HUES6 (cell line): Measurements from ENCODE around the gene IGDCC3.

Experiments
- H3K27ac ChIP-seq: 2 replicates; pipeline ENCODE4 v1.7.0; 2013; ENCODE audit warnings: low read depth, mild to moderate bottlenecking, low read length, inconsistent platforms
- H3K27me3 ChIP-seq: 2 replicates; pipeline ENCODE4 v1.6.1; 2013; ENCODE audit warnings: low read length; ENCODE audit not compliant: control insufficient read depth, insufficient read depth
- H3K36me3 ChIP-seq: 2 replicates; pipeline ENCODE4 v1.6.1; 2013; ENCODE audit warnings: low read length; ENCODE audit not compliant: control insufficient read depth, insufficient read depth
- H3K4me1 ChIP-seq: 2 replicates; pipeline ENCODE4 v1.6.1; 2013; ENCODE audit warnings: low read length; ENCODE audit not compliant: control insufficient read depth, insufficient read depth
- H3K4me3 ChIP-seq: 2 replicates; pipeline ENCODE4 v1.5.1; 2013; ENCODE audit warnings: low read depth, low read length
- H3K9ac ChIP-seq: one replicate; pipeline ENCODE4 v1.6.1; 2013; ENCODE audit warnings: mild to moderate bottlenecking, low read length
- H3K9me3 ChIP-seq: 2 replicates; pipeline ENCODE4 v1.6.1; 2013; ENCODE audit warnings: low read depth, low read length; ENCODE audit not compliant: control insufficient read depth, insufficient read depth

IGDCC3 gene

DNA sequence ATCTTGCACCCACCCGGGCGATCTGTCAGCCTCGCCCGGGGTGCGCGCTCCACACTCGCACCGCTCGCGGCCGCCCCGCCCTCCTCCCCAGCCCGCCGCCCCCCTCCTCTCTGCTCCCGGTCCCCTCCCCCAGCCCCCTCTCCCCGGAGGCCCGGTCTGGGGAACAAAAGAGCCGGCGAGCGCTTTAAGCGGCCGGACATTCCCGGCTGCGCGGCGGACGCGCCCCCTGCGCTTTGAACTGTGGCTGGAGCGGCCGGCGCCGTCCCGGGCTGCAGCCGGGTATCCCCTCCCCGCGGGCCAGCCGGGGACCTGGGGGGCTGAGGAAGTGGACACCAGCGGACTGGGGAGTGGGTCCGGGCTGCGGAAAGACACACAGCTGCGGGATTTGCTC lies at the start of gene IGDCC3:
Gene IGDCC3 (minus strand): TSS at position 27 of the 391 bp plus-strand sequence. CDS start 214 bp downstream, outside the sequence.
- Histone ChIP-seq H3K27ac (peak within 1 kb of the TSS; percentile 88; the same call in 1 of the 2 replicates), H3K27me3 (peaks cover 17% of the 10 kb centered on the region; the same call in 1 of the 2 replicates), H3K4me1 (peaks cover 39% of the 10 kb centered on the region), H3K9ac (peak within 1 kb of the TSS; percentile 94), H3K9me3 (no peaks in the 10 kb centered on the region), H3K4me3 (peak within 1 kb of the TSS; percentile 86), H3K36me3 (peaks cover 18% of the 10 kb centered on the region)

DNA sequence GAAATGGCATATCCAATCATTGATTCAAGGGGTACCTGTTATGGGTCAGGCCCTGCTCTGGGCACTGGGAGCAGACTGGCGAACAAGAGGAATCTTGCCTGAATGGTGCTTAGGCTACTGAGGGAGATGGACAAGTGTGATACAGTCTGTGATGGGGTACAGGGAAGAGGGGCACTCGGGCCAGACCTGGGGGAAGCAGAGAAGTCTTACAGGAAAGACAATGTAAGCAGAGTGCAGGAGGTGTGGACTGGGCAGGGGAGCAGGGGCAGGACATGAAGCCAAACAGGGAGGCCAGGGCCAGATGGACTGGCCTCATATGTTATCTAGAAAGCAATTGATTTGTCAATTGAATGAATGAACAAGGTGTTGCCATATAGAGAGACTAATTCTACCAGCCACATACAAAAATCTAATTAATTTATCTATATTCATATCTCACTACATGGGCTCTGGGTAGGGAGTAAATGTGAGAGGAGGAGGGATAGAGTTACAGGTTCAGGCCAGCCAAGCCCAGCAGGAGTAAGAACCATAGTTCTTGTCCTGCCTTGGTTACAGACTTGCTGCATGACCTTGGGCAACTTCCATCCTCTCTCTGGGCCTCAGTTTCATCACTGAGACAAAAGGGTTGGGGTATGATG lies 48.5 kb upstream of the IGDCC3 start:
- H3K36me3 ChIP-seq: no peaks in the 10 kb centered on the region
- no peak overlapping the region for H3K4me3 ChIP-seq
- H3K27ac ChIP-seq: no peak overlapping the region
- H3K27me3 ChIP-seq: peaks cover 15% of the 10 kb centered on the region; the same call in 1 of the 2 replicates
- peaks cover 19% of the 10 kb centered on the region for H3K4me1 ChIP-seq
- no peak overlapping the region for H3K9ac ChIP-seq
- H3K9me3 ChIP-seq: no peaks in the 10 kb centered on the region

DNA sequence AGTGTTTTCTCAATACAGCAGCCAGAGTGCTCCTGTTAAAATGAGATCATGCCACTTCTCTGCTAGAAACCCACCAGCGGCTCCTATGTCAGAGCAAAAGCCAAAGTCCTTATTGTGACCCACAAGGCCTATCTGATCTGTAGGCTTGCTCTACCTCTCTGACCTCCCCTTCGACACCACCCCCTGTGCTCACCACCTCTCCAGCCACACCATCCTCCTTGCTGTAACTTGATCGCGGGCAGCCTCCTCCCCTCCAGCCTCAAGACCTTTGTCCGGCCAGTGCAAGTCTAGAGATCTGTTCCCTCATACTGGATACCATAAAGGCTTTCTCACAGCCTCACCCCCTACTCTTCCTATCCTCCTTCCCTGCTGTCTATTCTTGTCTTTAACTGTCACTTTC lies 46.9 kb upstream of the IGDCC3 start:
- no peak overlapping the region for H3K4me3 ChIP-seq
- H3K36me3 ChIP-seq: no peaks in the 10 kb centered on the region
- no peak overlapping the region for H3K27ac ChIP-seq
- peaks cover 35% of the 10 kb centered on the region for H3K4me1 ChIP-seq
- H3K27me3 ChIP-seq: peaks cover 15% of the 10 kb centered on the region; the same call in 1 of the 2 replicates
- no peaks in the 10 kb centered on the region for H3K9me3 ChIP-seq
- H3K9ac ChIP-seq: no peak overlapping the region

DNA sequence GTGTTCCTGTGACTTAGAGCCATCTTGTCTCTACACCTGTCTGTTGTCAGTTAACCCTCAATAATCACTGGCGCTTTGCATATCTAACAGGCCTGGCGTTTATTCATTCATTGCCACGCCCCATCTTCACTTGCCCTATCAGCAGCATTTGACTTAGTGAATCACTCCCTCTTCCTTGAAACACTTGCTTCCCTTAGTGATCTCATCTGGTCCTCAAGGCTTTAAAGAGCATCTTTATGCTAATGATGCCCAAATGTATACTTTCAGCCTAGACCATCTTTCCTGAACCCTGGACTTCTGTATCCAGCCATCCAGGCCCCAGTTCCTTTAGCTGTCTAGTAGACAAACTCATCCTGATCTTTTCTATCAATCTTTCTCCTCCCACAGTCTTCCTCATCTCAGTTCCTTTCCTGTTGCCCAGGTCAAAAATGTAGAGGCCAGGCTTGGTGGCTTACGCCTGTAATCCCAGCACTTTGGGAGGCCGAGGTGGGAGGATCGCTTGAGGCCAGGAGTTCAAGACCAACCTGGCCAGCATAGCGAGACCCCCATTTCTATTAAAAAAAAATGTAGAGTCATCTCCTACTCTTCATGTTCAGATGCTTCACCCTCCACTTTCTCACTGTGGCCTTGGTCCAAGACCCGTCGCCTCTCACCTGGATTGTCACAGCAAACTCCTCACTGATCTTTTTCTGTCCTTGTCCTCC lies 46.3 kb upstream of the IGDCC3 start:
- Histone ChIP-seq H3K27ac (no peak overlapping the region), H3K4me3 (peak overlapping the region; percentile 74; the same call in 1 of the 2 replicates), H3K27me3 (peaks cover 15% of the 10 kb centered on the region; the same call in 1 of the 2 replicates), H3K9ac (no peak overlapping the region), H3K36me3 (no peaks in the 10 kb centered on the region), H3K9me3 (no peaks in the 10 kb centered on the region), H3K4me1 (peaks cover 40% of the 10 kb centered on the region)

DNA sequence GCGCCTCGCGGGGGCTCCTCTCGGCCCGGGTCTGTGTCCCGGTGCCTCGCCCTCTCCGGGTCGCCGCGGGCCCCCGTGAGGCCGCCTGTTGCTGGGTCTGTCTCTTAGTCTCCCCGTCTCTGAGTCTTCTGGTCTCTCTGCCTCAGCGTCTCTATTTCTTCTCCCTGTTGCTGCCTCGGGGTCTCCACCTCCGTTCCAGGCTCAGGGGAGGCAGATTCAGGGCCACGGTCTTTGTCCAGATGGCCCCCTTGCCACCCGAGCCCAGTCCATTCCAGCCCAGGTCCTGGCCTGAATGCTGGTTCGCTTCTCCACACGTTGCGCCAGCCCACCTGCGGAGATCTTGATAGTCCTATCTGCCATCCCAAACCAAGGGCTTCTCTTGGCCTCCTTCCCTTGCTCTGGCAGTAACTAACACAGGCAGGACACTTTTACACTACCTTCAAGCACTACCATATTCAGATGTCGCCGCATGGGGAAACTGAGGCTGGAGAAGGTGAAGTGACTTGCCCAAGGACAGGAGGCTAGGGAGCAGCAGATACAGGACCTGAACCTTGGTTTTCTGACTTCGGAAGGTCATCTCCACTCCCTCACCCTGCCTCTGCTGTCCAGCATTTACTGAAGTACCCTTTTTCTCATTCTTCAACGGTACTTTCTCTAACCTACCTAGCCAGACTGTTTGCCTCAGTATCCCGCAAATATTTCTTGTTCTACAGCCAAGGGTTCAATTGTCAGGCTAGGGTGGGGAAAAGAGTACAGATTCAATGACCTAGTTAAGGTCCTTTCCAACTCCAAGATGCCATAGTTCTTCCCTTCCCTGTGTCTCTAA lies 45.6 kb upstream of the IGDCC3 start:
- Histone ChIP-seq H3K27ac (peak overlapping the region; percentile 63; the same call in 1 of the 2 replicates), H3K9ac (peak overlapping the region; percentile 81), H3K36me3 (no peaks in the 10 kb centered on the region), H3K4me1 (peaks cover 48% of the 10 kb centered on the region), H3K27me3 (peaks cover 15% of the 10 kb centered on the region; the same call in 1 of the 2 replicates), H3K9me3 (no peaks in the 10 kb centered on the region), H3K4me3 (peak overlapping the region; percentile 74)

DNA sequence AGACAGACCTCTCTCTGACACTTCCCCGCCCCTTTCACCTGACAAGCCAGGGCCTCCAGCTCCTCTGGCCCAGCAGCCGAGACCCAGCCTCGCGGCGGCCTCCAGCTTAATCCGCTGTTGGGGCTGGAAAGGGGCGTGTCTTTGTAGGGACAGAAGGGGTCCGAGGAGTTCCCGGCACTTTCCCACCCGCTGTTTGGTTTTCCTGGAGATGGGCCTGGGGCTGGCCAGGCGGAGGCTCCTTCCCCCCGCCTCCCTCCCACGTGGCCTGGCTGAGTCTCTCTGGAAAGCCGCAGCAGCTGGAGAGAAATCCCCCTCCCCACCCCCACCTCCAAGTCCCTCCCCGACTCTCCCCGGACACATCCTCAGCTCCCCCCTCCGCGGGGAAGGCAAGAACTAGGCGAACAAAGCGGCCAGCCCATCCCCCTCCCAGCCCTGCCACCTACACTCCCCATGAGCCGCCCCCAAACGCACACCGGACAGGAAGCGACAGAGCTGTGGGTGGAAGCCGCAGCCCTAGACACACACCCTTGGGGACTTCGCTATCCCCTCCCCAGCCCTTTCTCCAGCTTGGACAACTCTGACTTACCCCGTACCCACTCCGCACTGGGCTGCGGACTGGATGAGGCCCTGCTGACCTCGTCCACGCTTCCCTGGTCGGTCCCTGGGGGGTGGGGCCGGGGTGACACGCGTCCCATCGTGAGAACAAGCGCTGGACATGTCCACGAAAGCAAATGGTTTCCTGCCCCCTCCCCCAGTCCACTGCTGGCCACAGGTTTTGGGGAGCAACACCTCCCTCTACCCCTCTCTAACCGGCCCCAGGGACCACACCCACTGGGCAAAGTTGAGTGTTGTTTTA lies 43.8 kb upstream of the IGDCC3 start:
- H3K9me3 ChIP-seq: no peaks in the 10 kb centered on the region
- peak overlapping the region; percentile 85 for H3K9ac ChIP-seq
- peak overlapping the region; percentile 67; the same call in 1 of the 2 replicates for H3K27ac ChIP-seq
- peaks cover 15% of the 10 kb centered on the region; the same call in 1 of the 2 replicates for H3K27me3 ChIP-seq
- peak overlapping the region; percentile 98 for H3K4me3 ChIP-seq
- no peaks in the 10 kb centered on the region for H3K36me3 ChIP-seq
- peaks cover 66% of the 10 kb centered on the region for H3K4me1 ChIP-seq

DNA sequence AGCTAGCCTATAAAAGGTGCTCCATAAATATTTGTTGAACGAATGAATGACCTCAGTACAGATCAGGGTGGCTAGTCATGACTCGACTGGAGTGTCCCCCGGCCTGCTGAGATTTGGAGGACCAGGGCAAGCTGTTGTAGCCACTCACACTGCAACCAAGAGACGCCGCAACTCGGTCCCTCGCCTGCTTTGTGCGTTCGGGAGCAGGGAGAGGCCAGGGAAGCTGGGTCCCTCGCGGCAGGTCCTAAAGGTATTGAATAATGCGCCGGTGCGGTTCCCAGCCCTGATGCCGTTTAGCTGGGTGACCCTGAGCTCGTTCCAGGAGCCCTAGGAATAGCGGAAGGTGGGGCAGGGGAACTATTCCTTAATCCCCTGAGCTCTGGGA lies 43.2 kb upstream of the IGDCC3 start:
- peak overlapping the region; percentile 65 for H3K9ac ChIP-seq
- H3K4me1 ChIP-seq: peaks cover 70% of the 10 kb centered on the region
- H3K9me3 ChIP-seq: no peaks in the 10 kb centered on the region
- peaks cover 15% of the 10 kb centered on the region; the same call in 1 of the 2 replicates for H3K27me3 ChIP-seq
- no peaks in the 10 kb centered on the region for H3K36me3 ChIP-seq
- H3K4me3 ChIP-seq: peak overlapping the region; percentile 98
- H3K27ac ChIP-seq: peak overlapping the region; percentile 10; the same call in 1 of the 2 replicates

DNA sequence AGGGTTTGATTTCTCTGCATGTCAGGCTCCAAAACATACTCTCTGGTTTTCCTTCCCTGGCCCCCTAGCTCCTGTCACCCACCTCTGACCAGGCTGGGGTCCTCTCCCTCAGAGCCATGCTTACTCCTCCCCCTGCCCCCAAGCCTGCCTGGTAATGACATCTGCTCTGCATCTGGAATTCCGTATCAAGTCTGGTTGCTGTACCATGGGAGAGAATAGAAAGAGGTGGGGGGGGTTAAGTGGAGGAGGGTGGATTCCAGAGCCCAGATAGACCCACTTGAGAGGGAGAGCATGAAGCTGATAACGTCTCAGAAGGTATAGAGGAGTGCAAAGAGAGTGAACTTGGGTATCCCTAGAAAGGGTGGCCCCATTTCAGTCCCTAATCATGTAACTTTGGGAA lies 40.8 kb upstream of the IGDCC3 start:
- no peaks in the 10 kb centered on the region for H3K9me3 ChIP-seq
- H3K27me3 ChIP-seq: peaks cover 5% of the 10 kb centered on the region; the same call in 1 of the 2 replicates
- no peak overlapping the region for H3K4me3 ChIP-seq
- peaks cover 82% of the 10 kb centered on the region for H3K4me1 ChIP-seq
- no peaks in the 10 kb centered on the region for H3K36me3 ChIP-seq
- H3K9ac ChIP-seq: no peak overlapping the region
- no peak overlapping the region for H3K27ac ChIP-seq

DNA sequence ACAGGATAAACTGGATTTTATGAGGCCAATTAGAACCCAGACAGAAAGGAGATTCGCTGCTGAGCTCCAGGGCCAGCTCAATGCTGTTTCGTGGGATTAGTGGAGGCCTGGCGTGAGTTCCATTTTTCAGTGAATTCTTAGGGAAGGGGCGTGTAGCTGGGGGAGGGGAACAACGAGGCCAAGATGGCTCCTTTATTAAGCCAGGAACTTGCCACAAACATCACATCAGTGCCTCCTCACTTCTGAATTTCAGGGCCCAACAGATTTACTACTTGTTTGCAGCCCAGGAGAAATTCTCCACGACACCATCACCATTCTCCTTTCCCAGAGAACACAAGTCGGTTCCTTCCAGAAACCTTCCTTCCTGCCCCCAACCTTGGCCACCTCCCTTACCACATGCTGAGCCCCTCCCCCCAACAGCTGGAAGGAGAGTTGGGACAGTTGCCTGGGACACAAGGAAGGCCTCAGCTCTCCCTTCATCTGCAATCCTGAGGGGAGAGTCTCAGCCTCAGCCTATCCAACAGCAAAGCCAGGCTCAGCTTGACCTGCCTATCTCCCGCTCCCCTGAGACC lies 39.1 kb upstream of the IGDCC3 start:
- peak overlapping the region; percentile 35 for H3K4me3 ChIP-seq
- H3K9me3 ChIP-seq: no peaks in the 10 kb centered on the region
- H3K4me1 ChIP-seq: peaks cover 82% of the 10 kb centered on the region
- H3K27ac ChIP-seq: peak overlapping the region; percentile 92
- no peaks in the 10 kb centered on the region for H3K27me3 ChIP-seq
- peak overlapping the region; percentile 66 for H3K9ac ChIP-seq
- no peaks in the 10 kb centered on the region for H3K36me3 ChIP-seq
